H1 (cell line): ENCODE results near the gene GLMP. TPM values are rescaled to one million over a fixed set of nuclear protein-coding genes. Genes with fewer than 3 reads are reported as not detected.
A peak's percentile ranks its signal among the peaks of the same experiment; 100 is the strongest.

Source experiments
- CTCF ChIA-PET: fragments of 300-600 bp; sonication (Branson Sonifier 250); formaldehyde crosslinking; loops from one replicate; lab custom pipeline; 2021; ENCODE audit not compliant: partially characterized antibody; lab: Charles Lee
- POLR2A ChIA-PET: fragments of 300-600 bp; sonication (Branson Sonifier 250); formaldehyde crosslinking; loops from one replicate; lab custom pipeline; 2021; ENCODE audit warnings: inconsistent platforms; ENCODE audit not compliant: partially characterized antibody; lab: Charles Lee
- DNase-seq, 2 experiments: peaks; one replicate each; pipeline versions ENCODE4 v3.0.0 to v3.0.0-alpha.2; 2010 to 2022; ENCODE audit warnings: low spot score in 2 of 2, low read depth in 1 of 2, mixed read lengths in 1 of 2
- FAIRE-seq: peaks from 2 replicates; lab custom pipeline; 2011; peaks lifted over from hg19 to GRCh38; lab: Jason Lieb, UNC
- H2AFZ ChIP-seq: 2 replicates; pipeline ENCODE4 v1.8.1; 2012; ENCODE audit warnings: low read length, inconsistent platforms
- H2AK5ac ChIP-seq: 2 replicates; pipeline ENCODE4 v1.6.1; 2013; ENCODE audit warnings: low read depth, low read length
- H2BK120ac ChIP-seq: replicated peaks from 2 replicates; pipeline ENCODE3; 2013; ENCODE audit warnings: low read depth, low read length, inconsistent platforms
- H2BK12ac ChIP-seq: 2 replicates; pipeline ENCODE4 v1.6.1; 2013; ENCODE audit warnings: low read depth, low read length
- H2BK15ac ChIP-seq: 2 replicates; pipeline ENCODE4 v1.6.1; 2013; ENCODE audit warnings: low read length
- H2BK20ac ChIP-seq: 2 replicates; pipeline ENCODE4 v1.6.1; 2013; ENCODE audit warnings: low read length
- H2BK5ac ChIP-seq: 2 replicates; pipeline ENCODE4 v1.6.1; 2013; ENCODE audit warnings: low read depth, low read length
- H3K14ac ChIP-seq: 2 replicates; pipeline ENCODE4 v1.6.1; 2013; ENCODE audit warnings: inconsistent platforms; ENCODE audit not compliant: insufficient read length
- H3K18ac ChIP-seq: 2 replicates; pipeline ENCODE4 v1.6.1; 2013; ENCODE audit warnings: low read length; ENCODE audit errors: extremely low read depth
- H3K23ac ChIP-seq: 2 replicates; pipeline ENCODE4 v1.6.1; 2013; ENCODE audit warnings: inconsistent platforms; ENCODE audit not compliant: insufficient read length
- H3K23me2 ChIP-seq: 2 replicates; pipeline ENCODE4 v1.6.1; 2013; ENCODE audit warnings: low read depth, low read length
- H3K27ac ChIP-seq: 2 replicates; pipeline ENCODE4 v1.6.1; 2011; ENCODE audit warnings: low read depth, low read length, inconsistent platforms
- H3K27me3 ChIP-seq, 4 experiments: replicated peaks in 1 of 4; 1 replicate in 1 of 4; 2 replicates in 3 of 4; pipeline versions ENCODE4 v1.6.1 to v1.8.1; 2011 to 2013; ENCODE audit warnings: low read length in 3 of 4, mild to moderate bottlenecking in 3 of 4, inconsistent platforms in 2 of 4, mixed read lengths in 2 of 4, moderate library complexity in 1 of 4; ENCODE audit not compliant: control insufficient read depth in 3 of 4, insufficient read depth in 3 of 4; ENCODE audit errors: extremely low read depth in 1 of 4
- H3K36me3 ChIP-seq, 4 experiments: 2 replicates each; pipeline versions ENCODE4 v1.6.1 to v1.8.1; 2011 to 2013; ENCODE audit warnings: mild to moderate bottlenecking in 4 of 4, low read length in 3 of 4, moderate library complexity in 2 of 4, control low read depth in 1 of 4, inconsistent platforms in 1 of 4; ENCODE audit not compliant: insufficient read depth in 4 of 4, control insufficient read depth in 2 of 4
- H3K4ac ChIP-seq: replicated peaks from 2 replicates; pipeline ENCODE3; 2013; ENCODE audit warnings: low read length, low read depth, mixed read lengths, inconsistent platforms; ENCODE audit not compliant: insufficient read length
- H3K4me1 ChIP-seq, 4 experiments: replicated peaks in 1 of 4; 1 replicate in 1 of 4; 2 replicates in 3 of 4; pipeline versions ENCODE4 v1.6.1 to v1.8.1; 2011 to 2013; ENCODE audit warnings: low read length in 3 of 4, inconsistent platforms in 2 of 4, mixed read lengths in 1 of 4; ENCODE audit not compliant: insufficient read depth in 4 of 4, control insufficient read depth in 3 of 4
- H3K4me2 ChIP-seq, 2 experiments: 2 replicates each; pipeline versions ENCODE4 v1.6.1 to v1.8.1; 2011 to 2013; ENCODE audit warnings: low read depth in 2 of 2, low read length in 2 of 2, control low read depth in 1 of 2, inconsistent platforms in 1 of 2, mild to moderate bottlenecking in 1 of 2; ENCODE audit not compliant: insufficient read depth in 1 of 2
- H3K4me3 ChIP-seq, 4 experiments: fragments of 200-600, 300-600 bp in 1 of 4; sonication (generic), shearing (Covaris generic), sonication (Bioruptor Twin) in 1 of 4; 2 replicates each; pipeline versions ENCODE4 v1.5.1 to v1.8.1; 2011 to 2016; ENCODE audit warnings: low read length in 4 of 4, low read depth in 3 of 4, control low read depth in 2 of 4, inconsistent platforms in 2 of 4, mild to moderate bottlenecking in 2 of 4, mixed read lengths in 1 of 4, moderate library complexity in 1 of 4; ENCODE audit not compliant: insufficient read depth in 2 of 4; ENCODE audit errors: extremely low read depth in 1 of 4
- H3K56ac ChIP-seq: replicated peaks from 2 replicates; pipeline ENCODE3; 2013; ENCODE audit warnings: low read depth, mild to moderate bottlenecking, mixed read lengths, low read length, inconsistent platforms; ENCODE audit not compliant: insufficient read length
- H3K79me1 ChIP-seq: 2 replicates; pipeline ENCODE4 v1.6.1; 2013; ENCODE audit warnings: low read depth, low read length, control low read depth
- H3K79me2 ChIP-seq, 2 experiments: 2 replicates each; pipeline versions ENCODE4 v1.6.1 to v1.8.1; 2012 to 2013; ENCODE audit warnings: low read length in 2 of 2, mild to moderate bottlenecking in 2 of 2, inconsistent platforms in 1 of 2; ENCODE audit not compliant: insufficient read depth in 2 of 2, control insufficient read depth in 1 of 2
- H3K9ac ChIP-seq, 4 experiments: replicated peaks in 1 of 4; 1 replicate in 1 of 4; 2 replicates in 3 of 4; pipeline versions ENCODE4 v1.6.1 to v1.8.1; 2011 to 2013; ENCODE audit warnings: low read depth in 3 of 4, low read length in 3 of 4, control low read depth in 2 of 4, mild to moderate bottlenecking in 2 of 4, moderate library complexity in 2 of 4, inconsistent platforms in 1 of 4; ENCODE audit errors: extremely low read depth in 1 of 4
- H3K9me3 ChIP-seq, 2 experiments: 2 replicates each; pipeline versions ENCODE4 v1.6.1 to v1.8.1; 2012 to 2013; ENCODE audit warnings: mild to moderate bottlenecking in 2 of 2, moderate library complexity in 2 of 2, control low read depth in 1 of 2, inconsistent platforms in 1 of 2, low read depth in 1 of 2, low read length in 1 of 2, mixed read lengths in 1 of 2; ENCODE audit not compliant: insufficient read depth in 2 of 2
- H4K20me1 ChIP-seq, 2 experiments: replicated peaks in 1 of 2; 2 replicates each; pipeline versions ENCODE3 to v1.8.1; 2011 to 2013; ENCODE audit warnings: inconsistent platforms in 2 of 2, low read length in 2 of 2, mild to moderate bottlenecking in 1 of 2; ENCODE audit not compliant: insufficient read depth in 2 of 2, control insufficient read depth in 1 of 2
- H4K5ac ChIP-seq: 2 replicates; pipeline ENCODE4 v1.6.1; 2013; ENCODE audit warnings: low read length, low read depth, mixed read lengths, inconsistent platforms; ENCODE audit not compliant: insufficient read length
- H4K8ac ChIP-seq: 2 replicates; pipeline ENCODE4 v1.8.0; 2013; ENCODE audit warnings: mild to moderate bottlenecking, moderate library complexity, low read length, inconsistent platforms; ENCODE audit not compliant: insufficient read depth; ENCODE audit errors: extremely low read depth
- H4K91ac ChIP-seq: replicated peaks from 2 replicates; pipeline ENCODE3; 2013; ENCODE audit warnings: low read length, mixed read lengths, inconsistent platforms; ENCODE audit not compliant: insufficient read length
- BACH1 ChIP-seq: IDR thresholded peaks from 2 replicates; pipeline ENCODE4 v1.6.1; 2012; ENCODE audit warnings: low read length, improper control_type of control experiment
- CHD1 ChIP-seq: IDR thresholded peaks from 2 replicates; pipeline ENCODE4 v1.6.1; 2012; ENCODE audit warnings: low read depth, low read length, improper control_type of control experiment
- CREB1 ChIP-seq: IDR thresholded peaks from 2 replicates; pipeline ENCODE4 v1.6.1; 2012; ENCODE audit warnings: inconsistent platforms
- HDAC6 ChIP-seq: IDR thresholded peaks from one replicate; pipeline ENCODE4 v1.7.1; 2012; ENCODE audit warnings: low read depth, mild to moderate bottlenecking, inconsistent platforms, low read length, moderate library complexity
- NRF1 ChIP-seq: IDR thresholded peaks from 2 replicates; pipeline ENCODE4 v1.6.1; 2011; ENCODE audit warnings: mild to moderate bottlenecking, low read depth, low read length, improper control_type of control experiment
- POLR2AphosphoS5 ChIP-seq: IDR thresholded peaks from 2 replicates; pipeline ENCODE4 v1.6.1; 2011; ENCODE audit warnings: low read depth, low read length
- RAD21 ChIP-seq, 2 experiments: IDR thresholded peaks in 1 of 2; conservative IDR thresholded peaks in 1 of 2; 2 replicates each; pipeline ENCODE4 v1.6.1; 2011; ENCODE audit warnings: low read depth in 2 of 2, low read length in 2 of 2, improper control_type of control experiment in 1 of 2, inconsistent platforms in 1 of 2, mild to moderate bottlenecking in 1 of 2, moderate library complexity in 1 of 2
- SAP30 ChIP-seq: fragments of 300-600 bp; sonication (generic); IDR thresholded peaks from 2 replicates; pipeline ENCODE4 v1.7.1; 2012; ENCODE audit warnings: low read length, moderate library complexity, mild to moderate bottlenecking, inconsistent platforms; ENCODE audit not compliant: insufficient read depth, insufficient replicate concordance
- TAF7 ChIP-seq: optimal IDR thresholded peaks from 2 replicates; pipeline ENCODE3; 2011; ENCODE audit warnings: low read depth, mild to moderate bottlenecking, inconsistent platforms, low read length, moderate library complexity, borderline replicate concordance
- TCF12 ChIP-seq: IDR thresholded peaks from 2 replicates; pipeline ENCODE4 v1.6.1; 2011; ENCODE audit warnings: low read depth, mild to moderate bottlenecking, low read length
- TEAD4 ChIP-seq: IDR thresholded peaks from 2 replicates; pipeline ENCODE4 v1.6.1; 2012; ENCODE audit warnings: low read depth, low read length, inconsistent platforms, mixed read lengths
- WGBS, 2 experiments: shearing (Covaris generic) in 1 of 2; methylation state at CpG; one replicate each; pipeline versions ENCODE4 v1.1.6 to v1.1.7; 2013 to 2015; ENCODE audit warnings: low lambda C conversion rate in 2 of 2, mixed read lengths in 2 of 2, inconsistent platforms in 1 of 2, low coverage in 1 of 2, missing lambda C conversion rate in 1 of 2; ENCODE audit not compliant: insufficient replicate concordance in 2 of 2, insufficient coverage in 1 of 2, insufficient read length in 1 of 2; ENCODE audit errors: extremely low coverage in 1 of 2, missing lambda C conversion rate in 1 of 2; 5-methylcytosine and 5-hydroxymethylcytosine counted together
- polyA plus RNA-seq, 7 experiments: library from polyadenylated mRNA; depleted of rRNA in 3 of 7; stranded (reverse) in 5 of 7; unstranded in 2 of 7; fragments of >200 nt in 5 of 7; fragments of 200-250 nt in 2 of 7; gene quantifications; 1 replicate in 5 of 7; 2 replicates in 1 of 7; 4 replicates in 1 of 7; pipeline versions ENCODE4 v1.2.1 to v1.2.3, GENCODE V29; 2011 to 2013; ENCODE audit warnings: missing spikeins in 2 of 7, mixed read lengths in 2 of 7
- total RNA-seq: library from RNA; stranded (reverse); fragmentation: NEBNext Ultra II Directional; extraction: Animal tissue kit (Norgen Biotek cat#: 25700); gene quantifications from 2 replicates; pipeline ENCODE4 v1.2.1, GENCODE V29; 2021

GLMP gene
- total and polyA plus RNA-seq, 2 of the 8 experiments (the other 6 are each of a cell fraction or from before 2014, with no cell fraction given), result 48.1 to 59.5 TPM

DNA sequence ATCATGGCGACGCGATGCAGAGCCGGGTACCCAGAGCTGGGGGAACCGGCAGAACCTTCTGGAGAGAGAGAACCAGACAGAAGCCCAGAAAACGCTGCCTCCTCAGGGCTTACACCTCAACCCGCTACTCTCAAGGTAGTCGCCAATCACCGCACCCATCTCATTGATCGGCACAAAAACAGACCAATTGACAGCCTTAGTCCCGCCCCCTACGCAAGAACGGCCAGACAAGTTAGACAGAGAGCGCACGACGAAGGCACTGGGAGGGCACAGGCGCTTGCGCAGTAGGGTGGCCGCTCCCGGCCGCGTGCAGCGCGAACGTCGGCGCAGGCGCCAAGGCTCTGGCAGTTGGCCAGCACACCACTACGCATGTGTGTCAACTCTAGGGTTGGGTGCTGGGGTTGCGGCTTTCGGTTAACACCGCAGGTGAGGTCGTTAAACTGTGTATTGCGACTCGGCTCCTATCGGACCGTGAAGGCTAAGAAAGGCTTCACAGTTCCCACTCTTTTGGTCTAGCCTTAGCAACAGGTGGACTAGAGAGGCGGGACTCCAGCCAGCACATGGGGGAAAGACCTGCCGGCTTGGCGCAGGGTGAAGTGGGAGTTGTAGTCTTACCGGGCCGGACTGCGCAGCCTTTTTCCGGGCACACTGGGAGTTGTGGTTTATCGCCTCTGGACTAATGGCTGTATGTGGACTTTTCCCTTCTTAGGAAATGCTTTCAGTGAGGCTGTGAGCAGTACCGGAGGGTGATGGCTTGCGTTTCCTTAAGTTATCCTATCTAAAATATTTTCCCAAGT lies 42.9 kb upstream of the GLMP start, which contains the start of the genes CCT3 and TSACC:
Gene CCT3 (minus strand): TSS at position 113 of the 797 bp plus-strand sequence. CDS start 108 bp downstream, at position 5.
Gene TSACC (plus strand): TSS at position 347 of the 797 bp plus-strand sequence. CDS start 1,232 bp downstream, outside the sequence.
- peaks cover 7 to 9% of the 10 kb centered on the region in 2 experiments for H4K20me1 ChIP-seq
- CTCF ChIA-PET, result interaction anchor here (0.7 to 3.0 kb wide), 4 partner anchors 18 to 92 kb away, joined by 3 to 24 read pairs (median 3); no protein-coding TSS in a partner anchor
- no peak within 1 kb of the TSS for H2AK5ac ChIP-seq
- WGBS, 2 experiments, result 2% methylated on average over 47 of the region's 47 CpGs; no CpG with 5 or more reads in 1 of the 2 experiments
- peak within 1 kb of the TSS; percentile 73 to 97 (median 84) for H3K9ac ChIP-seq
- H4K91ac ChIP-seq, result peak within 1 kb of the TSS; percentile 89
- H3K4ac ChIP-seq, result peak within 1 kb of the TSS; percentile 85
- DNase-seq (peak; percentile 99 to 100), FAIRE-seq (peak; percentile 88)
- H3K23ac ChIP-seq, result no peak within 1 kb of the TSS
- 0 out of 2 replicates have a peak, but pooled peaks cover 2% of the 10 kb centered on the region for H3K79me1 ChIP-seq
- H3K27ac ChIP-seq, result peak within 1 kb of the TSS; percentile 81
- H3K4me2 ChIP-seq, result peak within 1 kb of the TSS; percentile 68 to 72
- H3K18ac ChIP-seq, result peak within 1 kb of the TSS; percentile 98
- H3K4me1 ChIP-seq, result 0 out of 7 replicates have a peak, but pooled peaks cover 0 to 2% (median 0%) of the 10 kb centered on the region in 4 experiments
- POLR2A ChIA-PET, result interaction anchor here (0.5 to 4.1 kb wide), 11 partner anchors 9 to 255 kb away, joined by 3 to 26 read pairs (median 3); partner anchors contain the start of genes PMF1, SMG5 and TMEM79
- H3K23me2 ChIP-seq, result peaks cover 7% of the 10 kb centered on the region
- H2BK120ac ChIP-seq, result peak within 1 kb of the TSS; percentile 27
- H3K27me3 ChIP-seq, result no peaks in the 10 kb centered on the region
- peaks cover 21 to 43% of the 10 kb centered on the region in 2 experiments for H3K79me2 ChIP-seq
- peak within 1 kb of the TSS; percentile 96; the same call in 1 of the 2 replicates for H2BK12ac ChIP-seq
- H4K5ac ChIP-seq, result peak within 1 kb of the TSS; percentile 95
- H2BK5ac ChIP-seq, result peak within 1 kb of the TSS; percentile 98
- H3K9me3 ChIP-seq, result no peaks in the 10 kb centered on the region
- H2BK20ac ChIP-seq, result 0 out of 2 replicates have a peak within 1 kb of the TSS, but pooled peaks have one; percentile 76
- H3K4me3 ChIP-seq, result peak within 1 kb of the TSS; percentile 83 to 100 (median 94)
- peak within 1 kb of the TSS; percentile 71; the same call in 1 of the 2 replicates for H2AFZ ChIP-seq
- peaks cover 4 to 24% (median 17%) of the 10 kb centered on the region in 4 experiments for H3K36me3 ChIP-seq
- H4K8ac ChIP-seq, result peak within 1 kb of the TSS; percentile 98; the same call in 1 of the 2 replicates
- H2BK15ac ChIP-seq, result peak within 1 kb of the TSS; percentile 93; the same call in 1 of the 2 replicates
- H3K56ac ChIP-seq, result peak within 1 kb of the TSS; percentile 91
- peak within 1 kb of the TSS; percentile 84 for H3K14ac ChIP-seq
- peak; percentile 82 for TF ChIP-seq NRF1
- peak; percentile 91 for TF ChIP-seq CREB1
- TF ChIP-seq TCF12, result no peak
- TF ChIP-seq SAP30, result peak; percentile 95
- no peak for TF ChIP-seq TEAD4
- no peak for TF ChIP-seq BACH1
- no peak for TF ChIP-seq HDAC6
- no peak for TF ChIP-seq CHD1
- TF ChIP-seq RAD21 (IDR thresholded peaks at IDR 0.05 in 1 of 2, conservative IDR thresholded peaks at IDR 0.05 in 1 of 2; ENCODE audit: low read depth in 2 of 2, low read length in 2 of 2), result no peak
- peak; percentile 68 for TF ChIP-seq TAF7
- peak; percentile 86 for TF ChIP-seq POLR2AphosphoS5
